Stimulated activated CD4-positive, alpha-beta T cell treated with anti-CD3 and anti-CD28 coated beads, Interleukin-1b, Interleukin-23, amount 100 ng/mL, for 4 hours (primary cell): ENCODE data around the gene NEURL4.

ENCODE experiments used
- DNase-seq, 2 donors: peaks; one replicate each; pipeline ENCODE4 v3.0.0-alpha.2; 2020; ENCODE audit warnings: low read depth in 2 of 2

The NEURL4 gene

DNA sequence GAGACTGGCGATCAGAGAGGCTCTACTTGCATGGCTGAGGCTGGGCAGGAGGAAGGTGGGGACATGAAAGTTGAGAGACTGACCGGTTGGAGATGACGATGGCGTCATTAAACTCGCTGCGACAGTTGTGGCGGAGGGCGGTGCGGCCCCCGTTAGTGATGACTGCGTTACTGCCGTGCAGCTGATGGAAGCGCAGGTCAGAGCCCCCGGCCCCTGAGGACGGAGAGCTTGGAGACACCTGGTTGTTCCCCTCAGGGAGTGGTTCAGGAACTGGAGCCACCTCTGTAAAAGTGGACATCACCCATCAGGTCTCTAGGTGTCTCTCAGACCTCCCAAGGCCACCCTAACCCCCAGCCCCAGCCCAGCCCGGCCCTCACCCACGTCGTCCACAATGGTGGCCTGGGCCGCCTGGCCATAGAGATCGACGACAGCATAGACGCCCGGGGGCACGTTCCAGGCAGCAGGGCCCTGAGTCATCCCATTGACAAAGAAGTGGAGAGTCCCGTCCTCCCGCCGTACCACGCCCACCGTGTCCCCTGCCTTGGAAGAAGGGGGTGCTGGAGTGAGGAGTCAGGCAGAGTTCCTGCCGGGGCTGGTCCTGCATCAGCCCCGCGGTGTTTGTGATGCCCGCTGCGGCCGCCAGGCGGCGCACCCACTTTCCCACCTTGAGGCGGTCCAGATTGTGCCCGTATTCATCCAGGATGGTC is 5.3 kb downstream of the NEURL4 start:
- DNase-seq, result peak; percentile 56 to 63

DNA sequence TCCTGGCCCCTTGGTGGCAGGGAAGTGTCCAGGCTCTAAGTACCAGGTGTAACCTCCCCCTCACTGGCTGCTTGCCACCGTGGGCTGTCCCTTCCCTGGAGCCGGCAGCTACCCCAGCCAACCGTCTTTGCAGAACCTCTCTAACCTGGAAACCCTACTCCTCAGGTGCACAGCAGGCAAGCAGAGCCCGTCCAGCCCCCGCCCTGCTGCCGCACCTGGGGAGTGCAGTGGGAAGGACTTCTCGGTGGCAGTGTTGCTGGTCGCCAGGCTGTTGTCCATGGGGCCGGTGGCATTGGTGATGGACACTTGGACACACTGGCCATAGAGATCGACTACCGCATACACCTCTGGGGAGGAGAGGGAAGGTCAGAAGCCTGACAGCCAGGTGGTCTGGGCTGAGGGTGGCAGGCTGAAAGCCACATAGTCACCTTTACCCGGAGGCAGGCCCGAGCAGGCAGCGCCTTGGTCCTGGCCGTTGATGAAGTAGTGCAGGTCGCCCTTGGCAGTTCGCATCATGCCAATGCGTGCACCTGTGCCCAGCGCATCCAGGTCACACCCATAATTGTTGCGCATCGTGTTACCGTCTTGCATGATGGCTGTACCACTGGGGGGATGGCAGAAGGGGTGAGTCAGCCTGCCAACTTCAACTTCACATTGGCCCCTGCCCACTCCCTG is 6.5 kb downstream of the NEURL4 start:
- no peak for DNase-seq

DNA sequence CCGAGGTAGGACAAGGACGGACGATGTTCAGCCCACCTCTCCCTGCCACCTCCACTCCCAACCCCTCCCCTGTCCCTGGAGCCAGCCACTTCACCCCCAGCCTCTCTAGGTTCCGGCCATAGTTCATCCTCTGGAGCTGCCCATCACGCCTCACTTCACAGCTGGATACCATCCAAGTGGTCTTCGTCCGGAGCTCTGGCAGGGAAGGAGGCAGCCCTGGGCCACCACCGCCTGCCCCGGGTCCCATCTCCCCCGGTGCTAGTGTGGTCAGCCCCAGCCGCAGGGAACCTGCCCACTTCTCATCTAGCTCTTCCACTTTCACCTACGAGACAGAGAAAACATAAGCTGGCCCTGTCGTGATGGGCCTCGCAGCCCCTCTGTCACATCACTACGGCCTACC is 7.7 kb downstream of the NEURL4 start:
- DNase-seq, result no peak

DNA sequence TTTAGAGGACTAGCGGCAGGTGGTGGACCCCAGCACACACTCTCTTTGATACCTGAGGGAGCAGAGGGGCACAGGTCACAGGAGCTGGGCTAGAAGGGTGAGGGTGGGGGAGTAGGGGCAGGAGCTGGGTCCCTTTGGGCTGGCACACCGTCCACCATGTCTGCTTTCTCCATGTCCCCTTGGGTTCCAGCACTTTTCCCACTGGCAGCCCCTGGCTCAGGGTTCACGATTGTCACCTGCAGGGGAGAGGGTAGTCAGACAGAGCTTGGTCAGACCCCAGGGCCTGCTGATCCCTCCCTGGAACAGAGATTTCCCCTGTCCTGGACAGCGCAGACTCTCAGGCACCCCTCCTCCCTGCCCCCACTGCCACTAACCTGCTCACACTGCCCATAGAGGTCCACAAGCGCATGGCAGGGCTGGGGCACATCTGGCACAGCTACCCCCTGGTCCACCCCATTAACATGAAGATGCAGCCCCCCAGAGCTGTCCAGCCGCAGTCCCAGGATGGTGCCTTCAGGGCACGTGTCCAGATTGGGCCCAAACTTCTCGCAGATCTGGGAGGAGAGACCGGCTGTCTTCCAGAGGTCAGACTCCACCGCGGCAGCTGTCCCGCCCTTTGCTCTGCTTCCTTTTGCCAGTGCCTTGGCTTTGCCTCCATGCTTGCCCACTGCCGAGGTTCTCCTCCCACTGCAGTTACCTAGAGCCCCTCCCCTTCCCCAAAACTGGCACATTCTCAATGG is 10.8 kb downstream of the NEURL4 start:
- no peak for DNase-seq

DNA sequence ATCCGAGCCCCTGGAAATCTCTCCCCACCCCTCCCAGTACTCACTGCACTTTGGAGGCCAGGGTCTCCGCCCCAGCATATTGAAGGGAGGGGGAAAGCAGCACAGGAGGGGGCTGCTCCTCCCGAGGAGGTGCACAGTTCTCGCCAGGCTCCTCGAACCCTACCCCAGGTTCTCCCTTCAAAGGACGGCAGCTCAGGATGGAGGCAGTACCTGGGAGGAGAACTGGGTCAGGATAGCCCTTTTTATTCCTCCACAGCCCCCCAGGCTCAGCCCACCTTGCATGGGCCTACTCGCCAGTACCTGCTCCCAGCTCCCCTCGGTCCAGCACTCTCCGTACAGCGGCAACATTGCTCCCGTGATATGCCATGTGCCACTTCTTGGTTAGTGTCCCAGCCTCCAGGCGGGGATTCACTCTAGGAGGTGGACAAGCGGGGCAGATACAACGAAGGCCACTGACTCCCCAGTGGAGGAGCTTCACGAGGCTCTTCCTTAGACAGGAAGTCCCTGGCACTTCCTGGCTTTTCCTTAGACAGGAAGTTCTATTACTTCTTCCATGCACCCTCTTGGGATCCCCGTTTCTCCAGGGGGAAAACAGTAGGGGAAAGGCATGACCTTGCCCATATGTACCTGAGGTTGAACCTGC is 11.9 kb downstream of the NEURL4 start:
- DNase-seq, result no peak

DNA sequence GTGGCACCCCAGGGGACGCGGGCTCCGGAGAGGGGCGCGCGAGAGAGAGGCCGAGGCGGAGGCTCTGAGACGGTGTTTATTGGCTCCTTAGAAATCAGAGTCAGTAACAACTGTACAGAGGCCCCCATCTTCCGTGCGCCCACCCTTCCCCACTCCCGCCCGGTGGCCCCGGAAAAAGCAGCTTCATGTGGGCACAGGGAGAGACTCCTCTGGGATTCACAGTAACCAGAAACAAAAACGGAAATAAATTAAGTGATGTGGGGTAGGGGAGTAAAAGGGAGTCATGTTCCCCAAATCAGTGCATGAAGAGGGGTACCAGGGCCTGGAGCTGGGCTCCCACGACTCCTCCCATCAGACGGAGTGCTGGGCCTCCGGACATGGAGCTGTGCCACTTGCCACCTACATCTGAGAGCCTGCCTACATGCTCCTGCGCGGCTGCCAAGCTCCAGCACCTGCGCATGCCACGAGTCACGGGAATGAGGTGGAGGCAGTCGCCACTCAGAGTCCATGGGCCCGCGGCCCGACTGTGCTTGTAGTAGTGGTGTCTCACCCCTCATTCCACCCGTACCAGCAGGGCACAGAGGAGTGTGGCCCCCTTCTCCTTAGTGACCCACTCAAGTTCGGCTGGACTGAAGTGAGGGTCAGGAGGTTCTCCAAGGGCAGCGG is 13.4 kb downstream of the NEURL4 start:
- no peak for DNase-seq

DNA sequence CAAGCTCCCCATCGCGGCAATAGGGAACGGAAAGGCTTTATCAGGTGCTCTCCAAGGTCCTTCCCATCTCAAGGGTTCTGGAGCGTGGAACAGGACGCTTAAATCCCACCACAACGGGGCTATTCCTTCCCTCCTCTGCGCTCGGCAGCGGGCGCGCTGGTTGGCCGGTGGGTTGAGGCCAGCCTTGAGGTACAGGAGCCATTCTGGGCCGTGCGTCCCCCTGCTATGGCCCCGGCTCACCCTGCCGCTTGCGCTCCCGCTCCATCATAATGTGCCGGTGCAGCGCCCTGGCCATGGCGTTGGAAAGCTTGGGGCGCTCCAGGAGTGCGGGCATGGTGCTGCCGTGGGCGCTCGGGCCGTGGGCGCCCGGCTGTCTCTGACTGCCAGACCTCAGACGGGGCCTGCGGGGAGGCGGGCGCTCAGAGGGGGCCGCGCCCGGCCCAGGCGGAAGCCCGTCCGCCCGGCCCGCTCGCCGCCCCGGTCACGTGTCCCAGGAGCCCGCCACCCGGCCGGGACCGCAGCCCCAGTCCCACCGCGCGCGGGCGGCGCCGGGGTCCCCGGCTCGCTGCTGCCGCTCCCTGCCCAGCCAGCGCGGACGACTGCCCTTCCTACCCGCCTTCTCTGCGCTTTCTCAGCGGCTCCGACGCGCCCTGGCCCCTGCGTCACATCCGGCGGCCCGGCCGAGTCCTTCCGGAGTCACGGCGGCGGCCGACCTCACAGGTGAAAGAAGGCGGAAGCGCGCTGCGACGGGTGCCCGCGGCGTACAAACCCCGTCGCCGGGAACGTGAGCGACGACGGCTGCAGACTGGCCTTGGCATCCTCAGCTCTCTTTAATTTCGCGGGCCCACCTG is 14.2 kb downstream of the NEURL4 start, which contains the start of gene GPS2:
TSS of gene GPS2 (minus strand) at position 642 of the 851 bp plus-strand sequence. CDS start at position 334, 308 bp downstream.
- DNase-seq, result peak; percentile 85 to 93

DNA sequence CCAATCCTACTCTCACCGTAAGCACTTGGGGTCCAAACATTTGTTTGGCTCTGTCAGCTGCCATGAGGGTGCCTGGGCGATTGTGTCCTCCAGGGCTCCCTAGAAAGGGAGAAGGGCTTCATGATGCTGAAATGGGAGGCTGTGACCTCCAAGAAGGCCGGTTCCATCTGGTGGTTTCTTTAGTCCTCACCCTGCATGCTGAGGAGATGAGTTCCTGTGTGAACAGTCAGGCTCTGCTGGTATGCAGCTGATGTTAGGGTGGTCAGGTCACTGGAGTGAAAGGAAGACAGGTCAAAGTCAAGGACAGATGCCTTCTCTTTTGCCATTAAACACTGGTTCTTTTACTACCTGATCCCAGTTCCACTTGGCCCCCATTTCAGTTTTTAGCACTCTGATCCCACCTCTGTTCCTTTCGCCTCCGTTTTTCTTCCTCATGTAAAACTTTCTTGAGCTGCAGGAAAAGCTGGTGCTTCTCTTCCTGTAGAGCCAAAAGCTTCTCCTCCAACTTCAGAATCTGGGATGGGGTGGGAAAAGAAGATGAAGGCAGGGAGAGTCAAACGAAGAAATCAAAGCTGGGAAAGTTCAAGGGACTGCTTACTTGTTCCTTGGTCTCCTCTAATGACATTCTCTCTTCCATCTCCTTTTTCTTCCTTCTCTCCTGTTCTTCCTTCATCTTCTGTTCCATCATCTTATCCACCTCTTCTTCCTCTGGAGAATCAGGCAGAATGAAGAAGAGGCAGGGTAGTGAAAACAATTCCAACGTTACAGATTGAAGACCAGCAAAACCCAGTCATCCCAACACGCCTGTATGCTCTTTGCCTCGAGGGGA is 15.0 kb downstream of the NEURL4 start:
- no peak for DNase-seq

DNA sequence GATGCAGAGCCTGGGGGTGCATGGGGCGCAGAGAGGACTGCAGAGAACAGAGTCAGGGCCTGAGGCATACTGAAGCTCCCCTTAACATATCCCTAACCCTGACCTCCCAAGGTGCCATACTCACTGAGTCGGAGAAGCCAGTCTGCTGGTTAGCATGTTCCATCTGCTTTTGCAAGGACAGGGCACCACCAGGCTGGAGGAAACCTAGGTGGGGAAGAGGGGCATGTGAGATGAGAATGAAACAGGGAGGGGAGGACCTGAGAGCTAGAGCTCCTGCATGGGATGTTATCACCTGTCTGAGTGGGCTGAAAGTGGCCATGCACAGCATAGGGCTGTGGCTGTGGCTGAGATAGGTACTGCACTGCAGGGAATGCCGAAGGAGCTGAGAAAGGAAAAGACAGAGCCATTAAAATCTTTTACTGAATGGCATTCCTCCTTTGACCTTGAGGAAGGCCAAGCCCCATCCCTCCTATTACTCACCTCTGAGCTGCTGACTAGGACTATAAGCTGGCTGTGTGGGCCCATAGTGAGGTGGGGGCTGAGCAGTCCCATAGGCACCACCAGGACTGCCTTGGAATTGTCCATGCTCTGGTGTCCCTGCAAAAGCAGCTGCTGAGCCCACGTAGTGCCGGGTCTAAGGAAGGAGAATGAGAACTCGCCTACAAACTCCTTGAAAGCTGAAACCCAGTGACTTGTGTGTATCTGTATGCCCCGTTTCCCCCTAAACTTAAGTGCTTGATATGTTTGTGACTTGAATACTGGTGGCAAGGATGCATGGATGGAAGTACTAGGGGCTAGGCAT is 15.8 kb downstream of the NEURL4 start:
- no peak for DNase-seq

DNA sequence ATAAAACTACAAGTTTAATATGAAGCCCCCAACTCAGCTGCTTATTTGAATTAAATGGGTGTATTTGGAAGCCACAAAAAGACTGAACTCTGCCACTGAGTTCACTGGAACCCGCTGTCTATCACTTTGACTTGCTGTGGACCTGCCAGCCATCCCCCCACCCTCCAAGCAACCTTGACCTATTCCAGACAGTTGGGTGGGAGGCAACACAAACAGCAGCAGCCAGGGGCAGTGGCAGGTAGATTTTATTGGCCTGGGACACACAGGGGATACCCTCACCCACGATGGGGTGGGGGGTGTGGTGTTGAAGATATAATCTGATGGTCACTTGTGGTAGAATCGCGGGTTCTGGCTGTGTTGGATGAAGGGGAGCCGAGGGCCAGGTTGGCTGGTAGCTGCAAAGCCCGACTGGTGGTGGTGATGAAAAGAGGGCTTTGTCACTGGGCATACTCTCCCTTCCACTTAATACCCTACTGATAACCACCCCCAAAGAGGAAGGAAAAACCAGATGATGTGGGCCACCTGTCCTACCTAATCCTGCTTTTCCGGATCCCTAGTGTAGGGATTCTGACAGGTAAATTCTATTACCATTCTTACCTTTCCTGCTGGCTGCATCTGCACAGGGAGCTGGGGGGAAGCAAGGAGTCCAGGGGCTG is 16.6 kb downstream of the NEURL4 start:
- no peak for DNase-seq

DNA sequence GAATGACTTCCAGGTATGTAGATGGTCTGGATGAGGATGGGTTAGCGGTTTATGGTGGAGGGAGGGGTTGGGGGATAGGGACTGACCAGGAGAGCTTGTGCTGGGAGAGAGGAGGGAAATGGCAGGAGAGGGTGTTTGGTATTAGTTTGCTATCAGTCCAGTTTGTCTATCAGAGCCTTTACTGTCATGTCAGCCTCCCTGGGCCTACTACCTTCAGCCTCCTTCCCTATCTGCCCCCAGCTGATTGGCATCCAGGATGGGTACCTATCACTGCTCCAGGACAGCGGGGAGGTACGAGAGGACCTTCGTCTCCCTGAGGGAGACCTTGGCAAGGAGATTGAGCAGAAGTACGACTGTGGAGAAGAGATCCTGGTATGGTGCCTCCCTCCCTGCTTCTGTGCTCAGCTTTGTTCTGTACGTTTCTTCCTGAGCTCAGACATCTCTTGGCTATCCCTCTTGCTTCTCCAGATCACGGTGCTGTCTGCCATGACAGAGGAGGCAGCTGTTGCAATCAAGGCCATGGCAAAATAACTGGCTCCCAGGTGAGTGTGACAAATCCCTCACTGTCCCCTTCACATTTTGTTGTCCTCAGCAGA is 17.9 kb downstream of the NEURL4 start:
- DNase-seq, result no peak

DNA sequence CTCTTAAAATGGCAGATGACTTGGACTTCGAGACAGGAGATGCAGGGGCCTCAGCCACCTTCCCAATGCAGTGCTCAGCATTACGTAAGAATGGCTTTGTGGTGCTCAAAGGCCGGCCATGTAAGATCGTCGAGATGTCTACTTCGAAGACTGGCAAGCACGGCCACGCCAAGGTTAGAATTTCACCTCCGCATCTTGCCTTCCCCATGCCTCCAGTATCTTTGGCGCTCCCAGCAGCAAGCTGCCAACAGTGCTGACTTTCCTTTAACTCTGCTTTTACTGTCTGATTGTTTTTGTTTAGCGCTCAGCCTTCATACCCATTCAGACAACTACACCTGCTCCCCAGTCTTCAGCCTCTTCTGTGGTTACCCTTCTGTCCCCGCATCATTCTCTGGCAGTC is 19.5 kb downstream of the NEURL4 start:
- no peak for DNase-seq

DNA sequence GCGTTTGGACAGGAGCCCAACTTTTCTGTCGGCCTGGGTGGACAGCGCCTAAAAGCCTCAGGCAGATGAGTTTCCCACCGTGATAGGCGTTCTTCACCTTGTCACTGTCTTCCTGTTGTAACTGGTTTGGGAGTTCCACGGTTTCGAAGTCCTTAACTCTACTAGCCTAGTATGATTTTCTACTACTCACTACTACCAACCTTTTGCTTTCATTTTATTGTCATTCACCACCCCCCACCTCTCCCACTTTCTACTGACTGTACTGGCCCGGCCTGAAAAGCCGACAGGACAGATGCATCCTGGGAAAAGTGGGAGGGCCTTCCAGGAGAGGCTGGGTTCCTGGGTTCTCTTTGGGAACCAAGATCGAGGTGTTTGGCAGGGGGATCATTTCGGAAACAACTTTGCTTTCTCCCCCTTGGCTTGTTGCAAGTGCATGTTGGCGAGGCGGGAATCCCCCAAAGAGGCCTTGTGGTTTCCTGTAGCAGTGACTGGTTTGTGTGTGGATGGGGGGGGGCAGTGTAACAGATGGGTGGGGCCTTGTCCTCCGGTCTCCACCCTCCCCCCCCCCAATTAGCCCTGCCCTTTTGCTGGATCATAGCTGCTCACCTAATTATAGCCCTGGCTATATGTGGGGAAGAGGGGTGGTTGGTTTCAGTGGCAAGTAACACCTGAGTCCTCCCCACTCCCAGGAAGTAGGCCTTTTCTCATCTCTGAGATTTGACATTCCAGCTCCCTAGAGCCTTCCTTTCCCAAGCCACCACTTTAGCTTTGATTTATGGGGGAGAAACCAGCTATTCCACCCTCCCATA is 20.3 kb downstream of the NEURL4 start:
- DNase-seq, result peak; percentile 70 to 81

DNA sequence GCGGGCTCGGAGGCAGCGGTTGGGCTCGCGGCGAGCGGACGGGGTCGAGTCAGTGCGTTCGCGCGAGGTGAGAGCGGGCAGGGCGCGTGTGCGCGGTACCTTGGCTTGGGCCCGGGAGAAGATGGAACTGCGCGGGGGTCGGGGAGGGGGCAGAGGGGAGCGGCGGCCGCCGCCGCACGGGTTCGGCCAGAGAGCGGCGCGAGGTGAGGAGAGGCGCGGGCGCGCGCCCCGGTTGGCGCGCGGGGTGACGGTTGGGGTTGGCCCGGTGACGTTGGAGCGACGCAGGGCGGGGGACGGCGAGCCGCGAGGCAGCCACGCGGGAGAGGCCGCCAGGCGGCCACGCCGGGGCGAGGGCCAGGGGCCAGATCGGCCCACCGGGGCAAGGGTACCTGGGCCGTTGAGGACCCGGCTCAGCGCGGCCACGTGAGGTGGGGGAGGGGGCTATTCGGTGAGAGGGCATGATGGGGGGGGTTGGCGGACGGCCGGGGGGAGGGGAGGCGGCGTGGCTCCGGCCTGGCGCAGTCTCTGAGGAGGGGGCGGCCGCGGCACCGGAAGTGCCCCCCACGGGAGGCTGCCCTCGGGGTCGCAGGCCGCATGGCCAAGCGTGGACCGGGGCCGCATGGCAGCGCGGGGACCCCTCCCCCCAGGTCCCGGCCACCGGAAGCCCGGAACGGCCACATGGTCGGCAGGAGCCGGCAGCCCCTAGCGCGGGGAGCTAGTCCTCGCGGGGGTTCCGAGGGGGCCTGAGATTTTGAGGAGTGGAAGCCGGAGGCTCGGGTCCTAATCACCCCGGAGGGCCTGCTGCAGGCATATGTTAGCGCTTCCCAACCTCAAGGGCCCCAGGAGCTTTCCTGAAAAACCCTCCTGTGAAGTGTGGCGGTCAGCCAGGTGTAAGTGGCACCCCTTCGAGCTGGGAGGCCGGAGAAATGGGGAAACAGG is 21.2 kb downstream of the NEURL4 start:
- peak in 1 of 2 donors; percentile 44 for DNase-seq

DNA sequence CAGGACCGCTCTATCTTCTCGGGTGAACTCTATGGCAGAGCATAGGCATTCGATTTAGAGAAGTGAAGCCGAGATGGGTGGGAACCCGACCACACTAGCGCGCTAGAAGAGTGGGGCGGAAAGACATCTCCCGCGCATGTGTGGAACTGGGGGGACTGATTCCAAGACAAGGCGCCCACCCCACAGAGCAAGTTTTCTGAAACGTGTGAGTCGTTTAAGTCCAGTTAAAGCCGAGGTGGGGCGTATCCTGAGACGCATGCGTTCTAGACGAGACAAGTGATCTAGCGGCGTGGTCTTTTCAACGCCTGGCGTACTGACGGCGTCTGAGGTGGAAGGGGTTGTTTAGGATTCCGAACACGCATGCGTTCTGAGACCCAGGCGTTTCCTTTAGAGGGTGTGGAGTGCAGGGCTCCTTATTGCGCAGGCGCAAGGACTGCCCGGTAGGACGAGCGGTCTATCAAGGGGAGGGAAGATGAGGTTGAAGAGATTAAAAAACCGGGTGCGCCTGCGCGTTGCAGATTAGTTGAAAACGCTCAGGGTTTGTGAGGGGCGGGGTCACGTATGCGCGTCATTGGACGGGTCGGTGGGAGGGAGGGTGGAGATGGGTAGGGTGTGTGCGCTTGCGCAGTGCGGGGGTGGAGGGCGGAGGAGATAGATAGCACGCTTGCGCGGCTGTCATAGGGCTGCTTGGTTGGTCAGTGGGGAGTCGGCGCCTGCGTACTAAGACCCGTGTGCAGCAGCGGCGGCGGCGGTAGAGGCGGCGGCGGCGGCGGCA is 22.0 kb downstream of the NEURL4 start, which contains the start of gene EIF5A:
TSS of gene EIF5A (plus strand) at position 718 of the 775 bp plus-strand sequence. CDS start 2,008 bp downstream, outside the sequence.
- peak; percentile 100 for DNase-seq
